Measurements from ENCODE around the gene NCF4. TPM values are rescaled to one million over a fixed set of nuclear protein-coding genes. Genes with fewer than 3 reads are reported as not detected.

NCF4 gene
- total RNA-seq, 1 donor from 2014 or later: 7.1 TPM

DNA sequence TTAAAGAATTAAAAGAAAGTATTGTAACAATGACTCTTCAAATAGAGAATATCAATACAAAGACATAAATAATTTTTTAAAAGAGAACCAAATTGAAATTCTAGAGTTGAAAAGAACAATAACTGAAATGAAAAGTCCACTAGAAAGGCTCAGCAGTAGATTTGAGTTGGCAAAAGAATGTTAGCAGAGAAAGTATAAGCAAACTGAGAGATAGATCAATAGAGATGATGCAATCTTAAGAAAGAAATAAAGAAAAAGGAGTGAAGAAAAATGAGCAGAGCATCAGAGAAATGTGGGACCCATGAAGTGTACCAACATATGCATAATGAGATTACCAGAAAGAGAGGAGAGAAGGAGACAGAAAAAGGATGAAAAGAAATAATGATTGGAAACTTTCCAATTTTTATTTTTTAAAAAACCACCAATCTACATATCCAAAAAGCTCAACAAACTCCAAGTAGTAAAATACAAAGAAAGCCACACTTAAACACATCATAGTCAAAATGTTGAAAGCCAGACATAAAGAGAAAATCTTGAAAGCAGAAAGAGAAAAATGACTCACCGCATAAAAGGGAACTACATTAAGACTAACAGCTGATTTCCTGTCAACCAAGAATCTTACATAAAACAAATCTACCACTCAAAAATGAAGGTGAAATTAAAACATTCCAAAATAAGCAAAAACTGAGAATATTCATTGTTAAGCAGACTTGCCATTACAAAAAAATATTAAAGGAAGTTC is 20.9 kb downstream of the NCF4 start:
- intact Hi-C loops (cut with DNase I): no loop called here
- ATAC-seq (ENCODE audit: poor library complexity): no peak
- DNase-seq: no peak

DNA sequence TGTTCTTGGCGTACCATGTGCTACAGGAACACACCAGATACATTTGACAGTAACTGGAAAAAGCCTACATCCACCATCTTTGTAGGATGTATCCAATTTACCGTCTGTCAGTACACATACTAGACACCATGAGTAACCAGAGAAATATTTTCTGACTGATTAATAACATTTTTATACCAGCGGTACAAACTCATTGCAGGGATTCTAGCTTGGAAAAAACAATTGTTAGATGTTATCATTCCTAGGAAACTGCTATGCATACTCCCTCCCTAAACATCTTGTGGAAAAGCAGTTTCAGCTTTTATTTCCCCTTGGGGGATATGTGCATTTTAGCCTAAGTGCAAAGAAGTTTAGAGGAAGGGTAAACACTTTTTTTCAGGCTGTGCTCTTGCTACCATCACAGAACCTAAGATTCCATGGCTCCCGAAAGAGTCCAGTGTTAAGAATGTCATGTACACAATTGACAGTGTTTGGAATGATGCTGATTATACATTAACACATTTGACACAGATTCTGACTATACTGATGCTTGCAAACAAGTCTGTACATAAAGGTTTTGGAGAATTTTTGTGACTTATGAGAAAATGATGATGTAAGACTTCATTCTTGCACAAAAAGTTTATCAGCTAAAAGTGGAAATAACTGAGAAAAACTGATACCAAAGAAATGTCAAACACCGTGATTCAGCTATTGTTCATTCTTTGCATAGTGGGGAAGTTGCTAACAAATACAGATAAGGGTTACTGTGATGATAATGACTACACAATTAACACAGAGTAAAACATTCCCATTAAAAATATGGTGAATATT is 23.7 kb downstream of the NCF4 start:
- ATAC-seq (ENCODE audit: poor library complexity): no peak

DNA sequence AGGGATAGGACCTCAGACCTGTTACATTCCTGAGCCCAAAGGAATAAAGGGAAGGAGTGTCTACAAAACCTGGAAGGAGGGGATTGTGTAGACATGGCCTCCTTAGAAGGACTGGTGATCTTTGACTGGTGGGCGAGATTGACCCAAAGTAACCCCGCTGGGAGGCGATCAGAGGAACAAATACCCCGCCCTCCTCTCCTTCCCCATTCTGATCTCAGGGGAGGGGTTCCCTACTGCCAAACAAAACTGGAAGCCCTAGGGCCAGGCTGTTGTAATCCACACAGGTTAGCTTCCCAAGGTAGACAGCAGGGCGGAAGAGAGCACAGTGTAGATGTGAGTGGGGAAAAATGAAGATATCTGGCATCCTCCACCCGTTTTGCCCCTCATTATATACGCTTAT is 24.7 kb downstream of the NCF4 start:
- DNase-seq (no peak), ATAC-seq (ENCODE audit: poor library complexity) (peak; percentile 20)
- intact Hi-C loops (cut with DNase I): no loop called here

More for the DNA sequence above, 23.7 kb downstream of the NCF4 start:
- no peak for DNase-seq
- intact Hi-C loops (cut with DNase I): no loop called here

DNA sequence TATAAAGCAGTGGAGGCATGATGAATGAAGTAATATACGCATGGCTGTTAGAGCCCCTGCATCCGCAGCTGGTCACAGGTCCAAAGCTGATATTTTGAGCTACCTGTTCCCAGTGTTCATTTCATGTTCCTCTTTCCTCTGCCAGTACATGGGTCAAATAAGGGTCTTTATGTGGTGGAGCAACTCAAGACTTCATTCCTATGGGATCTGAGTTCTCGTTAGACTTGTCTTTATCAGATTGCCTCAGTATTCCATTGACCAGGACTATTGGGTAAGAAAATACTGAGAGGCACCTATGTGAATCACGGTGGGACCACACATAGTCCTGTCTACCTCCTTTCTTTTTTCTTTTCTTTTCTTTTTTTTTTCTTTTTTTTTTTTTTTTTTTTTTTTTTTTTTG is 25.2 kb downstream of the NCF4 start:
- intact Hi-C loops (cut with DNase I): no loop called here
- no peak for DNase-seq
- ATAC-seq (ENCODE audit: poor library complexity): no peak

DNA sequence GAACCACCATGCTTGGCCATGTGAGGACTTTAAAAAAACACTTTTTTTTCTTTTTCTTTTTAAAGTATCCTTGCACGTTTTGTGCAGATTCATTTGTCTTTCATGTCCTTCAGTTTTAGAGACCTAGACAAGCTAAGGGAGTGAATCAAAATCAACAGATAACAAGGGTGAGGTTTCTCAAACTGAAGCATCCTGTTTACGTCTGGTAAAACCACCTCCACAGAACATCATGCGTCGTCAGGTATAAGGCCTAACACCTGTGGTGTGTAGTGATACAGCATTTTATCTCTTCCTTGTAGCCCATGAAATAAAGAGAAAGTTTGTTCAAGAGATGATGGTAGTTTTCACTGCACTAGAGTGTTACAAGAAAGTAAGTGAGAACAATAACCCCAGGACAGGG is 26.4 kb downstream of the NCF4 start:
- intact Hi-C loops (cut with DNase I): no loop called here
- no peak for DNase-seq
- ATAC-seq (ENCODE audit: poor library complexity): no peak

DNA sequence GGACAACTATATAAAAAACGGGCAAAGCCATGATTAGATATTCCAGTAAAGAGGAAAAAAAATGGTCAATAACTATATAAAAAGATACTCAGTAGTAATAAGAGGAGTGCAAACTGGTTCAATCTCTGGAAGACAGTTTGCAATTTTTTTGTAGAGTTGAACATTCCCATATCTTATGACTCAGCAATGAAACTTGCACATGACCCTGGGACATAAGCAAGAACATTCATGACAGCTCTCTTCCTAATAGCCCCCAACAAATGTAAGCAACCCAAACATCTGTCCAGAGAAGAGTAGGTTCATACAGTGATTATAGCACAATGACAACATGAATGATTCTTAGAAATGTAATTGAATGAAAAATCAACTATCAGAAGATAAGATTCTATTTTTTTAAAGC is 30.8 kb downstream of the NCF4 start:
- intact Hi-C loops (cut with DNase I): no loop called here
- no peak for DNase-seq
- ATAC-seq (ENCODE audit: poor library complexity): no peak

DNA sequence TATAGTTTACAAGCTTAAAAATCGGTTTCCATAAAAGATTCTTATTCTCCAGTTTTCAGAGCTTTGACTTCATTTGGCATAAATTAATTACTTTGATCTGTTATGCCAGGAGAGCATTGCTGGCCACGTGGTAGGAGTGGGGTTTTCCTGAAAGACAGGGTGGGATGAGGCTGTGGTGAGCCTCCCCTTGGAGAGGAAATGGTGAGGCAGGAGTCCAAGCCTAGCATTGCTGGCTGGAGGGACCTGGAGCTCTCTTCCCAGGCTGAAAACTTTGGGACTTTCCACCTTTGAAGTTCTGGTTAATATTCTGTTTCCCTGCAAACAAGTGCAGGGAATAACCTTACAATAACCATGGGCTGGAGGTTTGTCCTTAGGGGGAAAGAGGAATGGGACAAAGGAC is 31.5 kb downstream of the NCF4 start:
- no peak for DNase-seq
- intact Hi-C loops (cut with DNase I): no loop called here
- no peak for ATAC-seq (ENCODE audit: poor library complexity)

DNA sequence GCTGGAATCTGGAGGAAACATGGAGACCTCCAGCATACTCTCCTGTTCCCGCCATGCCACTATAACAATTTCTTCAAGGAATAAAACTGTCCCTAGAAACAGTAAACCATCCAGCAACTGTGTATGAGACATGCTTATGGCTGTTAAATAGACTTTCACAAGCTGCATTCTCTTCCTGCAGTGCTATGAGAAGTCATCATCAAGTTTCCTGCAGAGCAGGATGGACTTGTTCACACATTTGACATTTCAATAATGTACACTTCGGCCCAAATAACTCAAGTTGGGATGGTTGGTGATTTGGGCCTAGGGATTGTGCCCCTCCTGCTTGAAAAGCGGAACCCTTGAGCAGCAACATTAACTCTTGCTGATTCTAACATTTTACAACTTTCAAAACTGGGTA is 32.5 kb downstream of the NCF4 start:
- intact Hi-C loops (cut with DNase I): no loop called here
- DNase-seq (no peak), ATAC-seq (ENCODE audit: poor library complexity) (no peak)

DNA sequence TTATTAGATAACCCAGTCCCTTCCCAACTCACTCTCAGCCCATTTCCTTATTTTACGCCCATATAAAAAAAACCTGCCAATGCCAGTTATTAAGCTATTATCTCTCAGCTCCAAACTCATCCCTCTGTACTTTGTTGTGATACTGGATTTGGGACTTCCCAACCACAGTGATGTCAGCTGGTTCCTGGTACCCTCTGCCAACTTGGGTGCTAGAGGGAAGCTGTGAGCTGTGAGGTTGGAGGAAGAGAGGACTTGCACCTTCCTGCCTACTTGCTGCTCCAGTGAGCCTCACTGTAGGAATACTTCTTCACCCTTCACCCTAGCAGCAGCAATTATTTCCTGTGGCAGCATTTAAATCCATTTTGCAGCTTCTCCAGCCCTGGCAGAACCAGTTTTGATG is 33.5 kb downstream of the NCF4 start:
- intact Hi-C loops (cut with DNase I): no loop called here
- ATAC-seq (ENCODE audit: poor library complexity): no peak
- DNase-seq: no peak

DNA sequence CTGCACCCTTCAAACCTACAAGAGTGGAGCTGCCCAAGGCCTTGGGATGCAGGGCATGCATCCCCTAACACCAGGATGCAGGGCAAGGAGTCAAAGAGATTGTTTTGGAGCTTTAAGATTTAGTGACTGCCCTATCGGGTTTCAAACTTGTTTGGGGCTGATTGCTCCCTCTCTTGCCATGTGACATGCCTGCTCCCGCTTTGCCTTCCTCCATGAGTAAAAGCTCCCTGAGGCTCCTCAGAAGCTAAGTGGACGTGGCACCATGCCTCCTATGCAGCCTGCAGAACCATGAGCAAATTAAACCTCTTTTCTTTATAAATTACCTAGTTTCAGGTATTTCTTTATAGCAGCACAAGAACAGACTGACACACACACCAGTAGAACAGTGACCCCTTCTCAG is 36.8 kb downstream of the NCF4 start:
- ATAC-seq (ENCODE audit: poor library complexity) (no peak), DNase-seq (no peak)
- intact Hi-C loops (cut with DNase I): no loop called here

DNA sequence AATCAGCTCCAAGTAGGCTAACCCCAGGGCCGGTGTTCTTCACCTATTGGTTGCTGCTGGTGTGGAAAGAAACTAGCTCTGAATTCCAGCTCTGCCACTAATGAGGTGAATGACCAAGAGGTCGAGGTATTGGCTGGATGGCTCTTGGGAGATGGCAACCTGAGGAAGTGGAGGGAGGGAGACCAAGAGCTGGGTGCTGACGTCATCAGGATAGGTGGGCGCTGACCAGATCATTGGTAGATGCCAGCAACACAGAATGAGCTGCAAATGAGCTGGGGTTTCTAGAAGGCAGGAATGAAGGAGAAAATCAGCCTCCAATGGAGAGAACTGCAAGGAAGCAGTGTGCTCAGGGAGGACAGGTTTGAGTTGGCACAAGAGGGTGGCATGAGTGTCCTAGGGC is 37.9 kb downstream of the NCF4 start:
- intact Hi-C loops (cut with DNase I): no loop called here
- DNase-seq (no peak), ATAC-seq (ENCODE audit: poor library complexity) (no peak)

DNA sequence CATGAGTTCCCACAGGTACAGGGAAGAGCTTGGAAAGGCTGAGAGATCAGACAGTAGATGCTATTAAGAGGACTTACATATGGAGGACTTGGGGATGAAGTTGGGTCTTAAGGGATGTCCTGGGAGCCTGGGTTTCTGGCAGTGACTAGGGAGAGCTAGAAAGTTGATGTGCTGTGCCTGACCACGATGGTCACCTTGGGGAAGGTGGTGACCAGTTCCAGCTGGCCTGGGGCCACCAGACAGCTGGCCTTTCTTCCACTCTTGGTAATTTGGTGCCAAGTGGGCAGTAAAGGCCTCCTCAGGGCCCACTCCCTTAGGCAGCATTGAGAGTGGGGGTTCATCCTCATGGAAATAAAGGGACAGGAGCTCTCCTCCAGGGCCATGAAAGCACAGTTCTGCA is 38.7 kb downstream of the NCF4 start:
- ATAC-seq (ENCODE audit: poor library complexity) (no peak), DNase-seq (no peak)
- intact Hi-C loops (cut with DNase I): no loop called here

DNA sequence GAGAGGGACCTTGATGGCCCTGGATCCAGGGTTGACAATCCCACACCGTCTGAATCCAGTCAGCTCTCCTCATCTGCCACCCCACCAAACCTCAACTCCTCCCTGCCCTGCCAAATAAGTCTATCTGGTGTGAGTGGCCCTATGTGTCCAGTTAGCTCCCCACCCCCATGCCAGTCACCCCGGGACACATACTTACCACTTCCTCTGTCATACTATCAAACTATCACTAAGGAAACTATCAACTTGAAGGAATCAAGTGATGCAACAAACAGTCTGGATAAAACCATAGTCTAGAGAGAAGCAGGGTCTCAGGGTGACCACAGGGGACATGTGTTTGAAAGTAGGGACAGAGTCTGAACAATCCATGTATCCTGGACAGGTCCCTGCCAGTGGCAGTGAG is 39.4 kb downstream of the NCF4 start:
- ATAC-seq (ENCODE audit: poor library complexity): no peak

DNA sequence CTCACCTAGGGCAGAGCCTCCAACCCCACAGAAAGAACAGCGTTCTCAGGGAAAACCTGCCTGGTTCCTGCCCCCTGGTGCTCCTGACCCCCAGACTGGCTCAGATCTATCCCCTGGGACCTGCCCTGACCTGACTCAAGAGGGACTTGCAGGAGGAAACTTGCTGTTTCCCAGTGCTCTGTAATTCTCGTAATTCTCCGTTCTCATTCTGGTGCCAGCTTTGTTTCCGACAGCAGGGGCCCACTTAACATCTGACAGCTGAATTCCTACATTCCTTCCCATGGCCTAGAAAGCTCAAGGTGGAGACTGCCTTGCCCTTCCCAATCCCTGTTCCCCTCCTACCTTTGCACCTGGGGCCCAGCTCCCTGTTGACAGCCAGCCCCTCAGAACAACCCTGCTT is 40.1 kb downstream of the NCF4 start:
- intact Hi-C loops (cut with DNase I): no loop called here
- DNase-seq (no peak), ATAC-seq (ENCODE audit: poor library complexity) (no peak)

More for the DNA sequence above, 39.4 kb downstream of the NCF4 start:
- DNase-seq: no peak
- intact Hi-C loops (cut with DNase I): no loop called here

DNA sequence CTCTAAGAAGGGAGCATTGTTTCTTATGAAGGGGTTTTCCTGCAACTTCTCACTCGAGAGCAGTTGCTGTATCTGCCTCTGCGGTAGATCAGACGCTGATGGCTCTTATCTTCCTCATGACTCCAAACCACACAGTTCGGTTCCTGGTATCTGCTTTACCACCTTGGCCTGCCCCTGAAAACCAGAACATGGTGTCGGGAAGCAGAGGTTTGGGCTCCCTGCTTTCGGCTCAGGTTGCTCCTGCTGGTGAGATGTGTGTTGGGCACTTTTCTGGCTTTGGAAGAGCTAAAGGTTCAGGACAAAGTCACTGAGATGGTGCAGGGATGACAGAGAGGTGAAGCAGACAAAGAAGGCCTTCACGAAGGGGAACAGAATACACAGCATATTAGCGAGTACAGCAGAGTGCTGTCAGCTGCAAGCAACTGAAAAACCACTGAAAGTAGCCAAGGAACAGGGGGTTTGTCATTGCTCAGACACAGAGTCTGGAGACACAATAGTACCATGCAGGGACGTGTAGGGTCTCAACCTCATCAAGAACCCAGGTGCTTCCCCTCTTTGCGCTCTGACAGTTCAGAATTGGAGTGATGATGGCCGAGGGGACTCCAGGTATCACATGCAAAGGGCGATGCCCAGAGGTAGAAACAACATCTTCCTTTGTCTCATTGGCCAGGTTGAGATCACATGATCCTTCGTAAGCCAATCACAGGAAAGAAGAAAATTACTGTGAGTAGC is 40.8 kb downstream of the NCF4 start:
- DNase-seq (no peak), ATAC-seq (ENCODE audit: poor library complexity) (no peak)
- intact Hi-C loops (cut with DNase I): no loop called here

DNA sequence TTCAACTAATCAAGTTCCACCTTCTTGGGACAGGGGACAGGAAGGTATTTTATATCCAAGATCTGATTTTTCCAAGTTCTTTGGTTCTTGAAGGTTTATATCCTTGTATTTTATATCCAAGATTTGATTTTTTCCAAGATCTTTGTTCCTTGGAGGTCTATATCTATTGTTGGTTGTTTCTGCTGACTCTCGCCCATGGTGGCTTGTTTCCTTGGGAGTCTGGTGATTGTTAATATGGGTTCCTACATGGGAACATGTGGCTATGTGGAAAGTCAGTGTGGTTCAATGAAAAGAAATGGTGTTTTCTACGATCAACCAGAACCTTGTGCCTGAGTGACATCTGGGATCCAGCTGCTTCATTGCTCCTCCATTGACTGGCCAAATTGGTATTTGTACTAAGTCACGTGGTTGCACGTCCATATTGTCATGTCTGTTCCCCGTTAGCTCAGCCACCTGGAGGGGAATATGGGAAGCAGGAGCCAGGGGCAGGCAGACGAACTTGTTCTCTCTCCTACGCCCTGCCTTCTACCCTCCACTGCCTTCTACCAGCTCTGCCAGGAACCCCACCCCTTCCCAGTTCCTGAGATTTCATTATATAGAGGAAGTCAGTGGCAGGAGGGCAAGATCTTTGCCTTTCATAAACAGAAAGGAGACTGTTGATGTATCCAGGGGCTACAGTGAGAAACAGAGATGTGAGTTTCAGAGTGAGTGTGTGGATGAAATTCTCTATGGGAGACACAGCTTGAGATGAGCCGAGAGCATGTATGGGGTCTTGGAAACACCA is 41.5 kb downstream of the NCF4 start:
- intact Hi-C loops (cut with DNase I): no loop called here
- peak; percentile 44 for DNase-seq
- peak; percentile 73 for ATAC-seq (ENCODE audit: poor library complexity)

DNA sequence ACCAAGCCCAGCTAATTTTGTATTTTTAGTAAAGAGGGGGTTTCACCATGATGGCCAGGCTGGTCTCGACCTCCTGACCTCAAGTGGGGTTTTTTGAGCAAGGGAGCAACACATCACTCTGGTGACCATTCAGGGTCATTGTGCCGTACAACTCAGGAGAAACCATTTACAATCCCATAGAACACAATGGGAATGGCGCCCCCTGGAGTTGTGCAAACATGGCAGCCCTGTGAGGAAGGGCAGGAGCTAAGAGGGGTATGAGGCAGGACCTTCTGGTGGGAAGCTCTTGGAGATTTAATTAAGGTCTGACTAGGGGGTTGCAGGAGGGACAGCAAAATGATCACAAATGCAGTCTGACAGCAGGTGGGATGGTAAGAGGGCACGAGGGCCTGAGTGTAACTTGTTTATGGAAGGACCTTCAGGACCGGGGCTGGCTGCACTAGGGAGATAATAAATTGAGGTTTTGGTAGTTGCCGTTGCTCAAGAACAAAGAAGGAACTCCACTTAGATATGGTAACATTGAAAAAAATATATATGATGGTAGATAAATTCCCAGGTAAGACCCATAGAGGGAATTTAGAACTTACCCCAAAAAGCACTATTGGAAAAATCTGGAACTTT is 43.6 kb downstream of the NCF4 start:
- intact Hi-C loops (cut with DNase I): no loop called here
- DNase-seq (no peak), ATAC-seq (ENCODE audit: poor library complexity) (no peak)

Data from Right ventricle myocardium superior (tissue), 1 donor.